ENCODE measurements around the gene LRRC3.

Gene LRRC3

GRCh38 chr21:44454058-44454457 is 1.3 kb upstream of the LRRC3 start:
- CTCF ChIA-PET, result no interaction called here
- POLR2A ChIA-PET, result no interaction called here
- H3K4me3 ChIP-seq (ENCODE audit: low read depth, low read length), result no peak overlapping the region
- DNase-seq (ENCODE audit: low read depth, low spot score), result no peak
- no peak for TF ChIP-seq CTCF (IDR thresholded peaks at IDR 0.05; ENCODE audit: insufficient read depth, low read length, missing control alignments)

GRCh38 chr21:44455524-44456213 is 359 bp downstream of the LRRC3 start:
- peak overlapping the region; percentile 42 for H3K4me3 ChIP-seq (ENCODE audit: low read depth, low read length)
- no peak for DNase-seq (ENCODE audit: low read depth, low spot score)
- TF ChIP-seq CTCF (IDR thresholded peaks at IDR 0.05; ENCODE audit: insufficient read depth, low read length, missing control alignments), result no peak
- CTCF ChIA-PET, result no interaction called here
- POLR2A ChIA-PET, result no interaction called here

- POLR2A ChIA-PET, result no interaction called here
- CTCF ChIA-PET, result no interaction called here
- DNase-seq (ENCODE audit: low read depth, low spot score), result no peak
- no peak for TF ChIP-seq CTCF (IDR thresholded peaks at IDR 0.05; ENCODE audit: insufficient read depth, low read length, missing control alignments)
- H3K4me3 ChIP-seq (ENCODE audit: low read depth, low read length), result no peak overlapping the region
Measured at GRCh38 chr21:44456214-44456914, 1.1 kb downstream of the LRRC3 start.

DNA sequence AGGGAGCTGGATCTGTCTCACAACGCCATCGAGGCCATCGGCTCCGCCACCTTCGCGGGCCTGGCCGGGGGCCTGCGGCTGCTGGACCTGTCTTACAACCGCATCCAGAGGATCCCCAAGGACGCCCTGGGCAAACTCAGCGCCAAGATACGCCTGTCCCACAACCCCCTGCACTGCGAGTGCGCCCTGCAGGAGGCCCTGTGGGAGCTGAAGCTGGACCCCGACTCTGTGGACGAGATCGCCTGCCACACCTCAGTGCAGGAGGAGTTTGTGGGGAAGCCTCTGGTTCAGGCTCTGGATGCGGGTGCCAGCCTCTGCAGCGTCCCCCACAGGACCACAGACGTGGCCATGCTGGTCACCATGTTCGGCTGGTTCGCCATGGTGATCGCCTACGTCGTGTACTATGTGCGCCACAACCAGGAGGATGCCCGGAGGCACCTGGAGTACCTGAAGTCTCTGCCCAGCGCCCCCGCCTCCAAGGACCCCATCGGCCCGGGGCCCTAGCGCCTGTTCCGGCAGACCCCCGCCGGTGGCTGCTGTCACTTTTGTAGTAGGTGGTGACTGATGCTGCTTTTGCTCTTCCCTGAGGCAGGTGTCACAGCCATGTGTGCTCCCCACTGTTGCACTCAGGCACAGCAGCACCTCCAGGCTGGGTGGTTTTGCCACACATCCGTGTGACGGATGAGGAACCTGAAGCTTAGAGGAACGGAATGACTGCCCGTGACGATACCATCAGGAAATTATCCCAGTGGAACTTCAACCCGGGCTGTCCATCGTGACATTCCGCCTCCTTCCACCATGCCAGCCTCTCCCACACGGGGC is 1.8 kb downstream of the LRRC3 start:
- CTCF ChIA-PET, result no interaction called here
- no peak for DNase-seq (ENCODE audit: low read depth, low spot score)
- POLR2A ChIA-PET, result no interaction called here
- no peak for TF ChIP-seq CTCF (IDR thresholded peaks at IDR 0.05; ENCODE audit: insufficient read depth, low read length, missing control alignments)
- H3K4me3 ChIP-seq (ENCODE audit: low read depth, low read length), result no peak overlapping the region

- CTCF ChIA-PET, result no interaction called here
- no peak for TF ChIP-seq CTCF (IDR thresholded peaks at IDR 0.05; ENCODE audit: insufficient read depth, low read length, missing control alignments)
- POLR2A ChIA-PET, result no interaction called here
- DNase-seq (ENCODE audit: low read depth, low spot score), result no peak
- no peak overlapping the region for H3K4me3 ChIP-seq (ENCODE audit: low read depth, low read length)
Measured at GRCh38 chr21:44458971-44459711, 3.8 kb downstream of the LRRC3 start.

Data from AG04449 (cell line).